Skeletal muscle tissue (tissue), 4 donors: ENCODE results near the gene PIM3. TPM values are rescaled to one million over a fixed set of nuclear protein-coding genes. Genes with fewer than 3 reads are reported as not detected.
A peak's percentile ranks its signal among the peaks of the same experiment; 100 is the strongest.

Experiments
- H3K27ac ChIP-seq: one replicate; pipeline ENCODE4 v1.7.0; 2013; ENCODE audit warnings: mild to moderate bottlenecking, low read depth, low read length, inconsistent platforms
- H3K27me3 ChIP-seq, 3 donors: one replicate each; pipeline ENCODE4 v1.7.0; 2013; ENCODE audit warnings: low read length in 3 of 3; ENCODE audit not compliant: control insufficient read depth in 3 of 3, insufficient read depth in 3 of 3
- H3K36me3 ChIP-seq, 3 donors: one replicate each; pipeline ENCODE4 v1.7.0; 2013; ENCODE audit warnings: low read length in 3 of 3; ENCODE audit not compliant: control insufficient read depth in 3 of 3, insufficient read depth in 3 of 3
- H3K4me1 ChIP-seq, 3 donors: one replicate each; pipeline ENCODE4 v1.7.0; 2013; ENCODE audit warnings: low read length in 3 of 3, mild to moderate bottlenecking in 3 of 3; ENCODE audit not compliant: control insufficient read depth in 3 of 3, insufficient read depth in 3 of 3
- H3K4me3 ChIP-seq, 3 donors: one replicate each; pipeline ENCODE4 v1.7.0; 2013; ENCODE audit warnings: low read length in 3 of 3
- H3K9ac ChIP-seq, 3 donors: one replicate each; pipeline ENCODE4 v1.7.0; 2013; ENCODE audit warnings: low read length in 3 of 3, mild to moderate bottlenecking in 3 of 3, moderate library complexity in 2 of 3, low read depth in 1 of 3
- H3K9me3 ChIP-seq, 3 donors: one replicate each; pipeline ENCODE4 v1.7.0; 2013; ENCODE audit warnings: low read length in 3 of 3; ENCODE audit not compliant: control insufficient read depth in 3 of 3
- total RNA-seq: library from RNA; depleted of rRNA; stranded (reverse); fragments of >200 nt; gene quantifications from one replicate; pipeline ENCODE4 v1.2.3, GENCODE V29; 2014
- donor health status: Osteomylitis.

The PIM3 gene
- total RNA-seq, 1 donor from 2014 or later = 14.6 TPM

- H3K4me1 ChIP-seq = peaks cover 40 to 62% (median 54%) of the 10 kb centered on the region in 3 donors
Measured at GRCh38 chr22:49955581-49956417, 4.8 kb upstream of the PIM3 start.

GRCh38 chr22:49956418-49956770 lies 4.2 kb upstream of the PIM3 start:
- Histone ChIP-seq H3K27ac (no peak overlapping the region), H3K4me1 (peaks cover 40 to 62% (median 54%) of the 10 kb centered on the region in 3 donors), H3K27me3 (no peaks in the 10 kb centered on the region), H3K36me3 (peaks cover 0 to under 1% (median 0%) of the 10 kb centered on the region in 3 donors), H3K4me3 (no peak overlapping the region), H3K9ac (peak overlapping the region in 1 of 3 donors; percentile 87), H3K9me3 (no peaks in the 10 kb centered on the region)

More at GRCh38 chr22:49955581-49956417, 4.8 kb upstream of the PIM3 start:
- H3K27me3 ChIP-seq = no peaks in the 10 kb centered on the region
- H3K9ac ChIP-seq = peak overlapping the region in 2 of 3 donors; percentile 87
- no peaks in the 10 kb centered on the region for H3K36me3 ChIP-seq
- H3K27ac ChIP-seq = peak overlapping the region; percentile 93
- H3K9me3 ChIP-seq = no peaks in the 10 kb centered on the region
- H3K4me3 ChIP-seq = no peak overlapping the region

- Histone ChIP-seq H3K27me3 (no peaks in the 10 kb centered on the region), H3K36me3 (peaks cover 0 to 7% (median 0%) of the 10 kb centered on the region in 3 donors), H3K4me3 (no peak overlapping the region), H3K9me3 (no peaks in the 10 kb centered on the region), H3K4me1 (peaks cover 40 to 67% (median 54%) of the 10 kb centered on the region in 3 donors), H3K27ac (no peak overlapping the region), H3K9ac (peak overlapping the region in 1 of 3 donors; percentile 87)
Measured at GRCh38 chr22:49956914-49957825, 3.4 kb upstream of the PIM3 start.

GRCh38 chr22:49957826-49958365 lies 2.7 kb upstream of the PIM3 start:
- Histone ChIP-seq H3K4me3 (no peak overlapping the region), H3K36me3 (peaks cover 3 to 12% (median 3%) of the 10 kb centered on the region in 3 donors), H3K27ac (no peak overlapping the region), H3K9ac (no peak overlapping the region), H3K4me1 (peaks cover 43 to 65% (median 54%) of the 10 kb centered on the region in 3 donors), H3K27me3 (no peaks in the 10 kb centered on the region), H3K9me3 (no peaks in the 10 kb centered on the region)

GRCh38 chr22:49958366-49958921 lies 2.1 kb upstream of the PIM3 start:
- Histone ChIP-seq H3K4me1 (peaks cover 44 to 65% (median 54%) of the 10 kb centered on the region in 3 donors), H3K9ac (no peak overlapping the region), H3K27ac (no peak overlapping the region), H3K27me3 (no peaks in the 10 kb centered on the region), H3K4me3 (no peak overlapping the region), H3K36me3 (peaks cover 8 to 17% (median 9%) of the 10 kb centered on the region in 3 donors), H3K9me3 (no peaks in the 10 kb centered on the region)

GRCh38 chr22:49958931-49959781 lies 1.4 kb upstream of the PIM3 start:
- Histone ChIP-seq H3K9me3 (no peaks in the 10 kb centered on the region), H3K9ac (peak overlapping the region; percentile 80 to 97 (median 86)), H3K36me3 (peaks cover 10 to 21% (median 15%) of the 10 kb centered on the region in 3 donors), H3K27me3 (no peaks in the 10 kb centered on the region), H3K4me1 (peaks cover 44 to 65% (median 54%) of the 10 kb centered on the region in 3 donors), H3K4me3 (peak overlapping the region; percentile 67 to 94 (median 81)), H3K27ac (peak overlapping the region; percentile 92)

GRCh38 chr22:49959782-49960158 lies 802 bp upstream of the PIM3 start:
- no peaks in the 10 kb centered on the region for H3K9me3 ChIP-seq
- peak overlapping the region; percentile 67 to 94 (median 81) for H3K4me3 ChIP-seq
- peaks cover 16 to 22% (median 16%) of the 10 kb centered on the region in 3 donors for H3K36me3 ChIP-seq
- H3K4me1 ChIP-seq = peaks cover 44 to 65% (median 54%) of the 10 kb centered on the region in 3 donors
- H3K27ac ChIP-seq = peak overlapping the region; percentile 92
- H3K27me3 ChIP-seq = no peaks in the 10 kb centered on the region
- peak overlapping the region; percentile 80 to 97 (median 86) for H3K9ac ChIP-seq

GRCh38 chr22:49961005-49961600 lies 531 bp downstream of the PIM3 start:
- H3K27ac ChIP-seq = peak overlapping the region; percentile 92
- H3K4me1 ChIP-seq = peaks cover 40 to 65% (median 54%) of the 10 kb centered on the region in 3 donors
- H3K36me3 ChIP-seq = peaks cover 16 to 22% (median 20%) of the 10 kb centered on the region in 3 donors
- no peaks in the 10 kb centered on the region for H3K27me3 ChIP-seq
- H3K9me3 ChIP-seq = no peaks in the 10 kb centered on the region
- peak overlapping the region; percentile 86 to 94 (median 92) for H3K4me3 ChIP-seq
- H3K9ac ChIP-seq = peak overlapping the region; percentile 87 to 97 (median 90)
